CD4-positive, alpha-beta T cell treated with Interleukin-2 at 100 ng/mL for 4 hours (primary cell): ENCODE results near the gene TMEM101.
"Not testable (repeated sequence)": the region's sequence is repeated elsewhere in the genome, so short reads cannot be mapped to it uniquely, and the experiment has no call there.

Experiments
- DNase-seq: peaks from one replicate; pipeline ENCODE4 v3.0.0-alpha.2; 2020; ENCODE audit warnings: low spot score

Gene TMEM101

GRCh38 chr17:43974382-43975266, 40.1 kb downstream of the TMEM101 start:
- no peak for DNase-seq

DNA sequence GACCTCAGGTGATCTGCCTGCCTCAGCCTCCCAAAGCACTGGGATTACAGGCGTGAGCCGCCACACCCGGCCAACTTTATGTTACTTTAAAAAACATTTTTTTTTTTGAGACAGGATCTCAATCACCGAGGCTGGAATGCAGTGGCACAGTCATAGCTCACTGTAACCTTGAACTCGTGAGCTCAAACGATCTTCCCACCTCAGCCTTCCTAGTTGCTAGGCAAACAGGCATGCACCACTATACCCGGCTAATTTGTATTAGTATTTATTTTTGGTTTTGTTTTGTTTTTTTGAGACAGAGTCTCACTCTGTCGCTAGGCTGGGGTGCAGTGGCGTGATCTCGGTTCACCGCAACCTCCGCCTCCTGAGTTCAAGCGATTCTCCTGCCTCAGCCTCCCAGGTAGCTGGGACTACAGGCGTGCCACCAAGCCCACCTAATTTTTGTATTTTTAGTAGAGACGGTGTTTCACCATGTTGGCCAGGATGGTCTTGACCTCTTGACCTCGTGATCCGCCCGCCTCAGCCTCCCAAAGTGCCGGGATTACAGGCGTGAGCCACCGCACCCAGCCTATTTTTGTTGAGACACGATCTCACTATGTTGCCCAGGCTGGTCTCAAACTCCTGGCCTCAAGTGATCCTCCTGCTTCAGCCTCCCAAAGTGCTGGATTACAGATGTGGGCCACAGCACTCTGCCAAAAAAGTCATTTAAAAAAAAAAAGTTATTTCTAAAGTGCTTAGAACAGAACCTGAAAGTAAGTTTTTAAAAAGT, 42.1 kb downstream of the TMEM101 start:
- DNase-seq: not testable (repeated sequence)

DNA sequence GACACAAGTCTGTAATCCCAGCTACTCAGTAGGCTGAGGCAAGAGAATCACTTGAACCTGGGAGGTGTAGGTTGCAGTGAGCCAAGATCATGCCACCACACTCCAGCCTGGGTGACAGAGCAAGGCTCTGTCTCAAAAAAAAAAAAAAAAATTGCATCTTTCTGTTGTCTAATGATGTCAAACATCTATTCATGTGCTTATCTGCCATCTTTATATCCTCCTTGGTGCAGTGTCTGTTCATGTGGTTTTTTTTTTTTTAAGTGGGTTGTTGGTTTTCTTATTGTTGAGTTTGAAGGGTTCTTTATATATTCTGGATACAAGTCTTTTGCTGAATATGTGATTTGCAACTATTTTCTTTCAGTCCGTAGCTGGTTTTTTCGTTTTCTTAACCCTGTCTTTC, 43.3 kb downstream of the TMEM101 start:
- DNase-seq: not testable (repeated sequence)

DNA sequence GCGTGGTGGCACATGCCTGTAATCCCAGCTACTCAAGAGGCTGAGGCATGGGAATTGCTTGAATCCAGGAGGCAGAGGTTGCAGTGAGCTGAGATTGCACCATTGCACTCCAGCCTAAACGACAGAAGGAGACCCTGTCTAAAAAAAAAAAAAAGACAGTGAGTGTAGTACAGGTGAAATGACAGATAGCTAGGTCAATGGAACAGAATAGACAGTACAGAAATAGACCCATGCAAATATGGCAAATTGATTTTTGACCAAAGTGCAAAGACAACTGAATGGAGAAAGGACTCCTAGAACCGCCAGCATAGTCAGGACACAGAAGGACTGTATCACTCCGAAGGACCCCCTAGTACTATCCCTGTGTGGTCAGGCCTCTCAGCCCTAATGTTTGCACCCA, 44.4 kb downstream of the TMEM101 start:
- DNase-seq: no peak

GRCh38 chr17:43967251-43967875, 47.4 kb downstream of the TMEM101 start:
- no peak for DNase-seq

- DNase-seq: no peak
These were observed 48.5 kb downstream of the TMEM101 start for GRCh38 chr17:43966276-43966675.

DNA sequence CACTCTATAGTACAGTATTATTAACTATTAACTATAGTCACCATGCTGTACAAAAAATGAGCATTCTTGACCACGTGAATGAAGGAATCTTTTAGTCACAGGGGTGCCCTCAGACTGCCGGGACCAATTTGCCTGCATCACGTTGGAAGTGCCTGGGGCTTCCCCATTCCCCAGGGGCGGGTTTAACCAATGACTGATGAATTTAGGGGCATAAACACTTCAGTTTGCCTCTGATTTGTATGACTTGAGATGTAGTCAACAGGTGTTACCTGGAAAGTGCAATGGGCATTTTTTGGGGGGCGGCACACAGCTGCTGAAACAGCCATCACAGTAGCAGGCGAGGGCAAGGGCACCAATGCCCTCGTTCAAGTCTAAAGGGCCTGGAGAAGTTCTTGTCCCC, 52.3 kb downstream of the TMEM101 start:
- DNase-seq: no peak

- DNase-seq: no peak
These were observed 52.8 kb downstream of the TMEM101 start for GRCh38 chr17:43961954-43962353.

- not testable (repeated sequence) for DNase-seq
These were observed 53.5 kb downstream of the TMEM101 start for GRCh38 chr17:43961292-43961691.
